ENCODE measurements around the gene SPTBN2. TPM values are rescaled to one million over a fixed set of nuclear protein-coding genes. Genes with fewer than 3 reads are reported as not detected.

SPTBN2 gene
- total and polyA plus RNA-seq, 2 experiments from 2014 or later: 0.22 TPM; not detected in 1

GRCh38 chr11:66716996-66717395, 12.0 kb downstream of the SPTBN2 start:
- no peak overlapping the region for H3K27ac ChIP-seq
- no peak overlapping the region for H3K4me2 ChIP-seq (ENCODE audit: unreplicated experiment)
- TF ChIP-seq EZH2 (IDR thresholded peaks at IDR 0.05; ENCODE audit: insufficient read depth, poor library complexity, severe bottlenecking): no peak
- no peak for TF ChIP-seq EZH2phosphoT487 (IDR thresholded peaks at IDR 0.05; ENCODE audit: insufficient read depth, low read depth)
- no peak overlapping the region for H2AFZ ChIP-seq
- no peak for DNase-seq
- no peaks in the 10 kb centered on the region for H3K79me2 ChIP-seq (ENCODE audit: insufficient read depth)
- H4K20me1 ChIP-seq (ENCODE audit: insufficient read depth): no peaks in the 10 kb centered on the region
- no peaks in the 10 kb centered on the region for H3F3A ChIP-seq (ENCODE audit: insufficient read depth)
- in situ Hi-C loops (cut with MboI): no loop called here
- H3K4me1 ChIP-seq (ENCODE audit: insufficient read depth): no peaks in the 10 kb centered on the region
- no peak overlapping the region for H3K9ac ChIP-seq
- no peaks in the 10 kb centered on the region for H3K9me2 ChIP-seq (ENCODE audit: insufficient read depth)
- H3K27me3 ChIP-seq (replicated peaks; ENCODE audit: insufficient read depth): no peaks in the 10 kb centered on the region; the same call in 1 of the 2 replicates
- no peak overlapping the region for H3K4me3 ChIP-seq
- no peaks in the 10 kb centered on the region for H3K36me3 ChIP-seq (ENCODE audit: low read depth)
- no peaks in the 10 kb centered on the region for H3K9me3 ChIP-seq (ENCODE audit: low read depth)
- WGBS, 2 experiments (ENCODE audit: low coverage in 1 of 2, low lambda C conversion rate in 2 of 2, missing lambda C conversion rate in 2 of 2): 82 to 83% methylated on average over 3 of the region's 3 CpGs

DNA sequence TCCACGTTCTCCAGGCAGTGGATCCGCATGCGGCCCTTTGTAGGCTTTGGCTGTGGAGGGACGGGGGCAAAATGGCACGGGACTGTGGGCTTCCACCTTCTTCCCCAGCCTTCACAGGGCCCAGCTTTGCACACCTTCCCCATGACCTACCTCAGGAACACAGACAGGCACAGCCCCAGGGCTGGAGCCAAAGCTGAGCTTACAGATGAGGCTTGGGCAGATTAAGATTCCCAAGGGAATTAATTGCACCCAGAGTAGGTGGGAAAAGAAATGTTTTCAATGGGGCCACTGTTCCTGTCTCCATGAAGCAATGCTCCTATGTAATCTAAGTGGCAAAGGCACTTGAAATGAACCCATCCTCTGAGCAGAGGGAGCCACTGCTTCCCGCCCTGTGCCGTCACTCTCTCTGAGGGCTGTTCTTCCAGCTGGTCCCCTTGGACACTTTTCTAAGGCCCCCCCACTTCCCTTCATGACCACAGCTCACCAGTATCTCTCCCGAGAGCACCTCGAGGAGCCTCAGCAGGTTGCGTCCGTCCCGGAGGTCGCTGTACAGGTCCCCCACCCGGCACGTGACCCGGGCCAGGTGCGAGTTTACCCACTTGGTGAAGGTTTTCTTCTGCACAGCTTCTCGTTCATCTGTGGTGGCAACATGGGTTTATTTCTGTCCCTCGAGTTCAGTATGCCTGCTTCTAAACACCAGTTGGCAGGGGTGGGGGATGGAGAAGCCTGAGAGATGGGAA, 13.5 kb downstream of the SPTBN2 start:
- H3K4me2 ChIP-seq (ENCODE audit: unreplicated experiment): no peak overlapping the region
- TF ChIP-seq EZH2phosphoT487 (IDR thresholded peaks at IDR 0.05; ENCODE audit: insufficient read depth, low read depth) (no peak), EZH2 (IDR thresholded peaks at IDR 0.05; ENCODE audit: insufficient read depth, poor library complexity, severe bottlenecking) (no peak)
- no peaks in the 10 kb centered on the region for H3K9me3 ChIP-seq (ENCODE audit: low read depth)
- no peak for DNase-seq
- no peaks in the 10 kb centered on the region for H3F3A ChIP-seq (ENCODE audit: insufficient read depth)
- 76 to 77% methylated on average over 19 of the region's 19 CpGs for WGBS, 2 experiments (ENCODE audit: low coverage in 1 of 2, low lambda C conversion rate in 2 of 2, missing lambda C conversion rate in 2 of 2)
- H3K4me3 ChIP-seq: no peak overlapping the region
- H3K9me2 ChIP-seq (ENCODE audit: insufficient read depth): no peaks in the 10 kb centered on the region
- no peak overlapping the region for H3K9ac ChIP-seq
- no peaks in the 10 kb centered on the region for H4K20me1 ChIP-seq (ENCODE audit: insufficient read depth)
- no peaks in the 10 kb centered on the region for H3K79me2 ChIP-seq (ENCODE audit: insufficient read depth)
- no peak overlapping the region for H3K27ac ChIP-seq
- no peaks in the 10 kb centered on the region for H3K36me3 ChIP-seq (ENCODE audit: low read depth)
- no peak overlapping the region for H2AFZ ChIP-seq
- H3K4me1 ChIP-seq (ENCODE audit: insufficient read depth): no peaks in the 10 kb centered on the region
- in situ Hi-C loops (cut with MboI): no loop called here
- no peaks in the 10 kb centered on the region; the same call in 1 of the 2 replicates for H3K27me3 ChIP-seq (replicated peaks; ENCODE audit: insufficient read depth)

DNA sequence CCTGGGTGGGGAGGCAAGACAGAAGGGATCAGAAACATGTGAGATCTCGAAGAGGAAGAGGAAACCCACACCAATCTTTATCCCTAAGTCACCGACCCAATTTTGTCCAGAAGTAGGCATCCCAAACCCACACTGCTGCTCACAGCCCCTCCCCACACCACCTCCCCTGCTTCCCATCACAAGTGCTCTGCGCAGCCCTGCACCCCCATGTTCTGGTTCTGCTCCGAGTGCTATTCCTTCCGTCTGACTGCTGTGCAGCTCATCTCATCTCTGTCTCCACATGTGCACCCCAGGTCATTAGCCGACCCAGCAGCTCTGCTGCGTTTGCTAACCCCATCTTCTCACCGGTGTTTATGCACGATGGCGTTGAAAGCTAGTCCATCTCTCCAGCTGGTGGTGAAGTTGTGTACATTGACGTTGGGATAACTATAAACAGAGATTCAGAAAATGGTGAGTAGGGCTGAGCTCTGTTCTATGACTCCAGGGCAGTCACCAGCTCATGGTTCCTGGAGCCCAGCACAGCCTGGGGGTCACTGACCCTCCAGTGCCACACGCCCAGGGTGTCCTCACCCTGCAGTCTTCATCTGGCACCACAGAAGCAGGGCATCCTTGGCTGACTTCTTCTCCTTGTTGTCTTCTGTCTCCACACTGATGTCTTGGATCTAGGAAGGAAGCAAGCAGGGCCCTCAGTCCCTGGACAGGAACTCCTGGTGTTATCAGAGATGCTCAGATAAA, 15.1 kb downstream of the SPTBN2 start:
- H2AFZ ChIP-seq: no peak overlapping the region
- TF ChIP-seq EZH2 (IDR thresholded peaks at IDR 0.05; ENCODE audit: insufficient read depth, poor library complexity, severe bottlenecking) (no peak), EZH2phosphoT487 (IDR thresholded peaks at IDR 0.05; ENCODE audit: insufficient read depth, low read depth) (no peak)
- no peaks in the 10 kb centered on the region for H3K9me3 ChIP-seq (ENCODE audit: low read depth)
- WGBS, 2 experiments (ENCODE audit: low coverage in 1 of 2, low lambda C conversion rate in 2 of 2, missing lambda C conversion rate in 2 of 2): 61 to 62% methylated on average over 12 of the region's 12 CpGs
- no peak overlapping the region for H3K4me3 ChIP-seq
- no peaks in the 10 kb centered on the region for H3F3A ChIP-seq (ENCODE audit: insufficient read depth)
- H3K27me3 ChIP-seq (replicated peaks; ENCODE audit: insufficient read depth): no peaks in the 10 kb centered on the region; the same call in 1 of the 2 replicates
- H3K36me3 ChIP-seq (ENCODE audit: low read depth): no peaks in the 10 kb centered on the region
- H3K4me2 ChIP-seq (ENCODE audit: unreplicated experiment): no peak overlapping the region
- no peaks in the 10 kb centered on the region for H3K79me2 ChIP-seq (ENCODE audit: insufficient read depth)
- H3K9me2 ChIP-seq (ENCODE audit: insufficient read depth): no peaks in the 10 kb centered on the region
- no peak overlapping the region for H3K9ac ChIP-seq
- H3K27ac ChIP-seq: no peak overlapping the region
- no peak for DNase-seq
- H3K4me1 ChIP-seq (ENCODE audit: insufficient read depth): no peaks in the 10 kb centered on the region
- in situ Hi-C loops (cut with MboI): no loop called here
- H4K20me1 ChIP-seq (ENCODE audit: insufficient read depth): no peaks in the 10 kb centered on the region

GRCh38 chr11:66710384-66710930, 18.6 kb downstream of the SPTBN2 start:
- no peaks in the 10 kb centered on the region for H4K20me1 ChIP-seq (ENCODE audit: insufficient read depth)
- no peaks in the 10 kb centered on the region for H3K9me3 ChIP-seq (ENCODE audit: low read depth)
- no peak overlapping the region for H3K27ac ChIP-seq
- H2AFZ ChIP-seq: no peak overlapping the region
- no peaks in the 10 kb centered on the region for H3K79me2 ChIP-seq (ENCODE audit: insufficient read depth)
- H3K4me1 ChIP-seq (ENCODE audit: insufficient read depth): no peaks in the 10 kb centered on the region
- DNase-seq: no peak
- H3K36me3 ChIP-seq (ENCODE audit: low read depth): no peaks in the 10 kb centered on the region
- no peaks in the 10 kb centered on the region; the same call in 1 of the 2 replicates for H3K27me3 ChIP-seq (replicated peaks; ENCODE audit: insufficient read depth)
- no peaks in the 10 kb centered on the region for H3K9me2 ChIP-seq (ENCODE audit: insufficient read depth)
- 73 to 82% methylated on average over 15 of the region's 15 CpGs for WGBS, 2 experiments (ENCODE audit: low coverage in 1 of 2, low lambda C conversion rate in 2 of 2, missing lambda C conversion rate in 2 of 2)
- TF ChIP-seq EZH2 (IDR thresholded peaks at IDR 0.05; ENCODE audit: insufficient read depth, poor library complexity, severe bottlenecking) (no peak), EZH2phosphoT487 (IDR thresholded peaks at IDR 0.05; ENCODE audit: insufficient read depth, low read depth) (no peak)
- H3K9ac ChIP-seq: no peak overlapping the region
- H3F3A ChIP-seq (ENCODE audit: insufficient read depth): no peaks in the 10 kb centered on the region
- H3K4me2 ChIP-seq (ENCODE audit: unreplicated experiment): no peak overlapping the region
- H3K4me3 ChIP-seq: no peak overlapping the region
- in situ Hi-C loops (cut with MboI): no loop called here
